ENCODE data around the gene PDE2A.

The PDE2A gene

DNA sequence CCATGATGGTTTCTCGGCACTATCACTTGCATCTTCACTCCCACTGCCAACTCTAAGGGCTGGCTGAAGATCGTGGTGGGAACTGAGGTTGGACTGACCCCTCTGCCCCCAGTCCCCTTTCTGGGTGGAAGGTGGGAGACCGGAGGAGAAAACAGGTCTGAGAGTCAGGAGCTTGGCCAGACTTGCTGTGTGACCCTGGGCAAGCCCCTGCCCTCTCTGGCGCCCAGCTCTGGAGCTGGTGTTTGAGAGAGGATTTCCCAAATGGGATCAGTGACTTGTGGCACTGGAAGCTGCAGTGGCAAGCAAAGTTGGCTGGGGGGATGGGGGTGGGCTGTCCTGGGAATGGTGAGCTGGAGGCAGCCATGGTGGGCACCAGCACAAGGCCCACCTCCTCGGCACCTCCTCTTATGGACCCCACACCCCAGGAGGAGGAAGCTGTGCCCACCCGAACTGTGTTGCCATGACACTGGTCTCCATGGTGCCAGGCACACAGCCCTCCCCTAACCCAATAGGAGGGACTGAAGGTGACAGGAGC lies 6.5 kb upstream of the PDE2A start:
- TF ChIP-seq POLR2AphosphoS5 (IDR thresholded peaks at IDR 0.05; ENCODE audit: low read depth, low read length) (no peak), TAF1 (IDR thresholded peaks at IDR 0.05; ENCODE audit: borderline replicate concordance, low read depth, low read length) (no peak), POLR2A (IDR thresholded peaks at IDR 0.05; ENCODE audit: low read depth, low read length) (peak; percentile 25; the same call in 1 of the 2 replicates)
- no peak for DNase-seq (ENCODE audit: insufficient read length)
- no peak for FAIRE-seq

DNA sequence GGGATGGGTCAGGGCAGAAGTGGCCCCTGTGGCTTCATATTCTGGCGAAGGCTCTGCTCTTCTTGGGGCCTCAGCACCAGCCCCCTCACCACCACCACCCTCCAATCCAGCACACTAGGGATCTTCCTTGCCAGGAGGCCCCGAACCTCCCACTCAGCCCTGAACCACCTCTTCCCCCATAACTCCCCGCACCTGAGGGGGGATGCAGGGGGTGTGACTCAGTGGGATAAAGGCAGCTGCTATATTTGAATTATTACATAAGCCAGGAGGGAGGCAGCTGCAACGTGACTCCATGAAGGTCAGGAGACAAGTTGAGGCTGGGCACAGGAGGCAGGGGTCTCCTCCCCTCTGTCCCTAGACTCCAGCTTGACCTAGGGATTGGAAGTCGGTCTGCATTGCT lies 5.6 kb upstream of the PDE2A start:
- TF ChIP-seq POLR2AphosphoS5 (IDR thresholded peaks at IDR 0.05; ENCODE audit: low read depth, low read length) (no peak), POLR2A (IDR thresholded peaks at IDR 0.05; ENCODE audit: low read depth, low read length) (no peak), TAF1 (IDR thresholded peaks at IDR 0.05; ENCODE audit: borderline replicate concordance, low read depth, low read length) (no peak)
- DNase-seq (ENCODE audit: insufficient read length) (no peak), FAIRE-seq (no peak)

DNA sequence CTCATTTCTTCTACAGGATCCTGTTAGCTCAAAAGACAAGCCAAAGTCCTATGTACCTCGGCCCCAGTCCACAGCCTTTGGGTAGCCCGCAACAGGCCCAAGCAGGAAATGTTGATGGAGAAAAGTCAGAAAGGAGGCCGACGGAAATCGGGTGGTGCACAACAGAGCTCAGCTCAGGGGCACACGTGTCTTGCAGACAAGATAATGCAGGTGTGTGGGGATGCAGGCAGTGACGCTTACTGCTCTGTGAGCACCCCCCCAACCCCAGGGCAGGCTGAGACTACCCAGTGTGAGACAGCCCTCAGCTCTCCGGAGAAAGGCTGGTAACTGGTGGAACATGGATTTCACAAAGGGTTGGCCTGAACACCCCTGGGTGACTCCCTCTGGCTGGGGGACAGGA lies 4.3 kb upstream of the PDE2A start:
- TF ChIP-seq TAF1 (IDR thresholded peaks at IDR 0.05; ENCODE audit: borderline replicate concordance, low read depth, low read length) (no peak), POLR2AphosphoS5 (IDR thresholded peaks at IDR 0.05; ENCODE audit: low read depth, low read length) (no peak), POLR2A (IDR thresholded peaks at IDR 0.05; ENCODE audit: low read depth, low read length) (no peak)
- no peak for FAIRE-seq
- no peak for DNase-seq (ENCODE audit: insufficient read length)

DNA sequence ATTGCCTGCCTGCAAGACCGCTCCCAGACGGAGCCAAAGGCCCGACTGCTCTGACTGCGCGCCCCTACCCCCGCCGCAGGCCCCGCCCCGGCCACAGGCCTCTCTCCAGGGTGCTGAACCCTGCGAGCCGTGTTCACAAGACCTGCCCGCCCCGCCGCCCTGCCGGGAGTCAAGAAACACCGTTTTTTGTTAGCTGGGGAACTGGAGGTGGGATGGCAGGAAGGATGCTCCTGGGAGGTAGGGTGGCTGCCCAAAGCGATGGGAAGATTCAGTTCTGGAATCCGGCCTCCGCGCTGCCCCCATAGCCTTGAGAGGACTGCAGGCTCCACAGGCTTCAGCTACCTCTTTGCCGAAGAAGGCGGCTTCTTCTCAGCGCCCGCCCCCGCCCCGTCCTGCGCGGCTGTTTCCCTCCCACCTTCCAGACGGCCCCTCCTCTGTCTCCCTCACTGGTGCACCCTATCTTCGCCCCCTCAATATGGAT lies 2.7 kb upstream of the PDE2A start:
- TF ChIP-seq TAF1 (IDR thresholded peaks at IDR 0.05; ENCODE audit: borderline replicate concordance, low read depth, low read length) (no peak), POLR2AphosphoS5 (IDR thresholded peaks at IDR 0.05; ENCODE audit: low read depth, low read length) (no peak), POLR2A (IDR thresholded peaks at IDR 0.05; ENCODE audit: low read depth, low read length) (no peak; the same call in 1 of the 2 replicates)
- peak; percentile 68 for DNase-seq (ENCODE audit: insufficient read length)
- FAIRE-seq: peak; percentile 9

DNA sequence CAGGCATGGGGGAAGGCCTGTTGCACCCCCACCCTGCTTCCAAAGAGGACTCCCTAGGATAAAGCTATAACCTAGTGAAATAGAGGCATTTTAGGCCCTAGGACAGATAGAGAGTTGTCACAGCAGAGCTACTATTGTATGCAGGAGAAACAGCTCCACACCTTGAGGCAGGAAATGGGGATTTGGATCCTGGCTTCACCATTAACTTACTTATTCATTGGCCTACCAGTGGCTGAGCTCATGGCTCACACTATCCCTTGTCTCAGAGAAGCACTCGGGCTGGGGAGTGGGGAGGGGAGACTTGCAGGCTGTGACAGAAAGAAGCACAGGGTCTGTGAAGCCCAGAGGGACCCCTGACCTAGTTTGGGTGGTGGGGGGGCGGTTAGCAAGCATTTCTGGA lies 999 bp upstream of the PDE2A start:
- DNase-seq (ENCODE audit: insufficient read length): no peak
- no peak for FAIRE-seq
- TF ChIP-seq POLR2AphosphoS5 (IDR thresholded peaks at IDR 0.05; ENCODE audit: low read depth, low read length) (no peak), POLR2A (IDR thresholded peaks at IDR 0.05; ENCODE audit: low read depth, low read length) (no peak), TAF1 (IDR thresholded peaks at IDR 0.05; ENCODE audit: borderline replicate concordance, low read depth, low read length) (no peak)

DNA sequence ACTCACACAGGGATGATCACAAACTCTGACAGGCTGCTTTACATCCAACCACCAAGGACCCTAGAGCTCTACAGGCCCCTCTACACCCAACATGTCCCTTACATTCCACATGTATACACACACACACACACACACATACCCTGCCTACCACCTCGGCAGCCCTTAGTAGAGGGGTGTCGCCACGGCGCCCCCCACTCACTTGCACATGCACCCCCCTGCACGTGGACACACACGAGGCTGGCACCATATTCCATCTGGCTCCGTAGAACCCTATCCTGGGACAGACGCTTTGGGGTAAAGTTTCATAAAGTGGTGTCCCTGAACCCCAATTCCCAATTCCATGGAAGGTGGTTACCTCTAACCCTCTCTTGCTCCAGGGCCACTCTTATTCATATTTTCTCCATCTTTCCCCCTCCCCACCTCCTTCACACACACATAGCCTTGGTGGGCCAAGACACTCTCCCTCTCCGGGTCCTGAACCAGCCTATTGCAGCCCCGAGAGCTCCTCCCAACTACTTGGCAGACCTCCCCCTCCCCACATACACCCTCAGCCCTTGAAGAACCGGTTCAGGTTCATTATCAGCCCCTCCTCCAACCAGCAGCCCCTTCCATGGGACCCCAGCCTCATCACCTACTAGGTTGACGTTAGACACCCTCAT lies 809 bp downstream of the PDE2A start:
- DNase-seq (ENCODE audit: insufficient read length): no peak
- no peak for FAIRE-seq
- TF ChIP-seq POLR2AphosphoS5 (IDR thresholded peaks at IDR 0.05; ENCODE audit: low read depth, low read length): no peak
- no peak for TF ChIP-seq TAF1 (IDR thresholded peaks at IDR 0.05; ENCODE audit: borderline replicate concordance, low read depth, low read length)
- no peak for TF ChIP-seq POLR2A (IDR thresholded peaks at IDR 0.05; ENCODE audit: low read depth, low read length)

DNA sequence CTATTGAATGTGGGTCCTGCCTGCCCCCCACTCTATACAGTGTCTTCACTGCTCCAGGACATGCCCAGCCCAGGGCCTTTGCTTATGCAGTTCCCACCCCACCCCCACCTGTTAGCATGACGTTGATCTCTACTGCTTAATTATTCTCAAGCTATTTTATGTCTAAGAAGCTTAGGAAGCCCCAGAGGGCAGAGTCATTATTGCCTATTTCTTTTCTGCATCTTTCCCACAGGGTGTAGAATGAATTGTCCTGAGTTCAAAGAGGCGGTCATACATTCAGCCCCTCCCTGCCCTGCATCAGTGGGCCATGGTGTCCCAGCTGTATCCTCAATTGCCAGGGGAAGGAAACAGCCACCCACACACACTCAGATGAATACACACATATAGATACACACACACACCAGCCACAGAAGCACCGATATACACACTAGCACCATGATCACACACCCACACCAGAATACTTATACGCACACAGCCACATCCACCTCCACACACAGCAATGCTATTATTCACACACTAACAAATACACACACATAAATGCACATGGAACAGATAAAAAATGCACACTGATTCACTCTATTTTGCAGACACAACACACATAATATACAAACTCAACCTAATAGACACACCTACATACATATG lies 1.5 kb downstream of the PDE2A start:
- DNase-seq (ENCODE audit: insufficient read length): no peak
- no peak for TF ChIP-seq POLR2AphosphoS5 (IDR thresholded peaks at IDR 0.05; ENCODE audit: low read depth, low read length)
- no peak for TF ChIP-seq TAF1 (IDR thresholded peaks at IDR 0.05; ENCODE audit: borderline replicate concordance, low read depth, low read length)
- TF ChIP-seq POLR2A (IDR thresholded peaks at IDR 0.05; ENCODE audit: low read depth, low read length): no peak
- FAIRE-seq: peak; percentile 50

DNA sequence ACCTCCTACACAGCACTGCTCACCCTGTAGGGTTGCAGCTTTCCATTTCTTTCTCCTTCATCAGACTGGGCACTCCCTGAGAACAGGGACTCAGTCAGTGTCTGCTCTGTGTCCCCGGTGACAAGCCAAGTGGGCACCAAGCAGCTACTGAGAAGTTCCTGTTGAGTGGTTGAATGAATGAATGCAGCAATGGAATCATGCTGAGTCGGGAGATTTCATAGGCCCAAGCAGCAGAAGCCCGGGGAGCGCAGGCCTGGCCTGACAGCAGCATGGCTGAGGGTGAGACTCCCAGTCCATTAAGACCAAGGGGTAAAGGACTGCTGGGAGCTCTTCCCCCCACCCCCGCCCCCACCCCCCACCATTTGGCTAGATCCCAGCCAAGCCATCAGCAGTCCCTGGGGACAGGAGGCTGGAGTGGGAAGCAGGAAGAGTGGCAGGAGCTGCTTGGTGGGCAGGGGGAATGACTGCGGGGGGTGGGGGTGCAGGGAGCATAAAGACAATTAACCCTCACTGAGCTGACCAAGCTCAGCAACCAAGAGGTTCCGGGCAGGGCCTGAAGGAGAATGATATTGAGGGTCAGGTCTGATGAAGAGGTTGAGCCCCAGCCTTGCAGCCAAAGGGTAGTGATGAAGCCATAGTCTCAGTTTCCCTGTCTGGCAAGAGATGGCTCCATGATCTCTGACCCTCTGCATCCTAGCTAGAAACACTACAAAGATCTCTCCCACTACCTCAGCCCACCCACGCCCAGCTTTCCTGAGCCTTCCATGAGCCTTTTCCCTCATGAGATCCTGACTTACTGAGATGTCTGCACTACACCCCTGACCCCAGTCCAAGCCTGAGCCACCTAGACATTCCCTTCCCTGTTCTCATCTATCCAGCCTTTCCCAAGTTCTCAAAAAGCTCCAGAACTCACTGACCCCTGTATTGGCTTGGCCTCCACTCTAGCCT lies 2.8 kb downstream of the PDE2A start:
- TF ChIP-seq POLR2AphosphoS5 (IDR thresholded peaks at IDR 0.05; ENCODE audit: low read depth, low read length) (no peak), POLR2A (IDR thresholded peaks at IDR 0.05; ENCODE audit: low read depth, low read length) (no peak), TAF1 (IDR thresholded peaks at IDR 0.05; ENCODE audit: borderline replicate concordance, low read depth, low read length) (no peak)
- no peak for DNase-seq (ENCODE audit: insufficient read length)
- FAIRE-seq: no peak

DNA sequence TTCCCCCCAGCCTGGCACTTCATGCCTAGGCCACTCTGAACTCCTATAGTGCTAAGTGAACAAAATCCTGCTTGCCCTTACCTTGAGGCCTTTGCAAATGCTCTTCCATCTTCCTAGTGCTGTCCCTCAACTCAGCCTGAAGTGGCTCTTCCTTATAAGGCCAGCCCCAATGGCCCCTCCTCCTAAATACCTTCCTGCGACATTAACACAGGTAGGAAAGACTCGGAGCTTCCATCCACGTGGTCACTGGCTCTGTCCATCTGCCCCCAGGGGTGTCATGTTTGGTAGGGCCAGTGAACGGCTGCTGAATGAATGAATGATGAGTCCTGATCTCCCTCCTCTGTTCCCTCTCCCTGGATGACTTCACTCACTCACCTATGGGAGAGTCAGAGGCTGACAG lies 4.2 kb downstream of the PDE2A start:
- no peak for TF ChIP-seq POLR2A (IDR thresholded peaks at IDR 0.05; ENCODE audit: low read depth, low read length)
- TF ChIP-seq TAF1 (IDR thresholded peaks at IDR 0.05; ENCODE audit: borderline replicate concordance, low read depth, low read length): no peak
- no peak for TF ChIP-seq POLR2AphosphoS5 (IDR thresholded peaks at IDR 0.05; ENCODE audit: low read depth, low read length)
- FAIRE-seq (no peak), DNase-seq (ENCODE audit: insufficient read length) (no peak)

DNA sequence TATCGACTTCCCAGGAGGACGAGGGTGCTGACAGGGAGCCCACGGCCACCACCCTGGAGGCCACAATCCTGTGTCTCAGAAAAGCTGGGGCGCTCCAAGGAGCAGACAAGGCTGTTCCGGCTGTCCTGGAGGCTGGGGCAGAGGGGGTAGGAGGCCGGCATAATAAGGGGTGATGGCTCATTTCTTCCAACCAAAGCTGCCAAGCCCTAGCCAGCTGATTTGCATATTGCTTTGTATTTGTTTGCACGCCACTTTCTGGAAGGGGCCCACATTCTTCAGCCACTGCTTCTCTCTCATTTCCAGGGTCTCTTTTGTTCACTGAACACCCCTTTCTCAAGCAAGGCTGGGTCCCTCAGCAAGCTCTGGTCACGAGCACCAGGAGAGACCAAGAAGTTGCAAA lies 4.7 kb downstream of the PDE2A start:
- FAIRE-seq (peak; percentile 69), DNase-seq (ENCODE audit: insufficient read length) (no peak)
- TF ChIP-seq TAF1 (IDR thresholded peaks at IDR 0.05; ENCODE audit: borderline replicate concordance, low read depth, low read length) (no peak), POLR2A (IDR thresholded peaks at IDR 0.05; ENCODE audit: low read depth, low read length) (no peak), POLR2AphosphoS5 (IDR thresholded peaks at IDR 0.05; ENCODE audit: low read depth, low read length) (no peak)
